HG03064 (cell line): ENCODE results near the gene TBL1XR1.

Experiments used
- ATAC-seq: cut with Tn5 transposase; IDR thresholded peaks from one replicate; pipeline ENCODE4 v1.9.1; 2021; ENCODE audit warnings: low read depth; ENCODE audit not compliant: unreplicated experiment

TBL1XR1 gene

GRCh38 chr3:177197041-177197726, at the start of gene TBL1XR1:
TSS of gene TBL1XR1 (minus strand) at chr3:177197482. CDS start at chr3:177064977, 132,505 bp downstream.
- peak; percentile 33 for ATAC-seq

- ATAC-seq = no peak
Observed at GRCh38 chr3:177245250-177245649, 48.0 kb upstream of the TBL1XR1 start.

GRCh38 chr3:177244606-177245005, 47.3 kb upstream of the TBL1XR1 start:
- no peak for ATAC-seq

- ATAC-seq = no peak
Observed at GRCh38 chr3:177238686-177239216, 41.5 kb upstream of the TBL1XR1 start.

- no peak for ATAC-seq
Observed at GRCh38 chr3:177237206-177237605, 39.9 kb upstream of the TBL1XR1 start.

GRCh38 chr3:177236704-177237103, 39.4 kb upstream of the TBL1XR1 start:
- ATAC-seq = no peak

GRCh38 chr3:177234121-177234520, 36.8 kb upstream of the TBL1XR1 start:
- ATAC-seq = no peak

- no peak for ATAC-seq
Observed at GRCh38 chr3:177231242-177231641, 34.0 kb upstream of the TBL1XR1 start.

- no peak for ATAC-seq
Observed at GRCh38 chr3:177230641-177231040, 33.4 kb upstream of the TBL1XR1 start.

GRCh38 chr3:177229791-177230190, 32.5 kb upstream of the TBL1XR1 start:
- ATAC-seq = no peak

- no peak for ATAC-seq
Observed at GRCh38 chr3:177228601-177229190, 31.4 kb upstream of the TBL1XR1 start.

GRCh38 chr3:177224414-177224813, 27.1 kb upstream of the TBL1XR1 start:
- ATAC-seq = no peak

GRCh38 chr3:177221744-177222143, 24.5 kb upstream of the TBL1XR1 start:
- ATAC-seq = no peak

GRCh38 chr3:177220136-177220974, 23.1 kb upstream of the TBL1XR1 start:
- ATAC-seq = no peak

- ATAC-seq = no peak
Observed at GRCh38 chr3:177213801-177214535, 16.7 kb upstream of the TBL1XR1 start.

GRCh38 chr3:177212756-177213155, 15.5 kb upstream of the TBL1XR1 start:
- ATAC-seq = no peak

- no peak for ATAC-seq
Observed at GRCh38 chr3:177212278-177212610, 15.0 kb upstream of the TBL1XR1 start.

- ATAC-seq = no peak
Observed at GRCh38 chr3:177211503-177212277, 14.4 kb upstream of the TBL1XR1 start.

GRCh38 chr3:177210744-177211502, 13.6 kb upstream of the TBL1XR1 start:
- ATAC-seq = no peak
